K562 (cell line): ENCODE results near the gene ADI1. TPM values are rescaled to one million over a fixed set of nuclear protein-coding genes. Genes with fewer than 3 reads are reported as not detected.
A peak's percentile ranks its signal among the peaks of the same experiment; 100 is the strongest.

ENCODE experiments used
- ATAC-seq: fragments of 200-7000 bp; cut with Tn5 transposase; 3 replicates; pipeline ENCODE4 v1.9.1; 2020; ENCODE audit warnings: moderate library complexity
- BruUV-seq: library from RNA; stranded (reverse); fragments of 400-500 nt; replicated peaks from 2 replicates; lab custom pipeline; 2021; lab: Mats Ljungman, UMichigan
- CTCF ChIA-PET: fragments of 300-600 bp; formaldehyde crosslinking; extraction: SDS; loops from one replicate; lab custom pipeline; 2021; ENCODE audit warnings: low intra/inter-chr PET ratio; lab: Yijun Ruan, JAX
- POLR2A ChIA-PET: fragments of 300-600, 350-650 bp; sonication (Branson Sonifier 250); formaldehyde crosslinking; extraction: SDS; loops from one replicate; lab custom pipeline; 2021; ENCODE audit warnings: antibody characterized with exemption, inconsistent platforms; lab: Yijun Ruan, JAX
- DNase-seq, 4 experiments: peaks; one replicate each; pipeline versions ENCODE4 v3.0.0 to v3.0.0-alpha.2; 2011 to 2018; ENCODE audit warnings: low spot score in 3 of 4, mixed read lengths in 3 of 4; ENCODE audit errors: extremely low read depth in 1 of 4
- FAIRE-seq: peaks from 2 replicates; lab custom pipeline; 2011; peaks lifted over from hg19 to GRCh38; lab: Jason Lieb, UNC
- H2AFZ ChIP-seq: 2 replicates; pipeline ENCODE4 v1.6.0; 2011; ENCODE audit warnings: low read depth, low read length, control low read depth, inconsistent platforms
- H3K27ac ChIP-seq: fragments of 200-600 bp; 3 replicates; pipeline ENCODE4 v1.8.0; 2011; ENCODE audit warnings: low read depth, mild to moderate bottlenecking, control low read depth, inconsistent platforms, low read length, moderate library complexity, mixed read lengths; ENCODE audit errors: extremely low read depth
- H3K27me3 ChIP-seq, 2 experiments: fragments of 300-600 bp in 1 of 2; 2 replicates in 1 of 2; 3 replicates in 1 of 2; pipeline versions ENCODE4 v1.6.0 to v1.8.0; 2011; ENCODE audit warnings: inconsistent platforms in 2 of 2, low read length in 2 of 2, mild to moderate bottlenecking in 1 of 2, mixed read lengths in 1 of 2, moderate library complexity in 1 of 2; ENCODE audit not compliant: control insufficient read depth in 2 of 2, insufficient read depth in 2 of 2
- H3K36me3 ChIP-seq: fragments of 300-600 bp; 3 replicates; pipeline ENCODE4 v1.8.0; 2011; ENCODE audit warnings: mild to moderate bottlenecking, low read length, inconsistent platforms; ENCODE audit not compliant: control insufficient read depth, insufficient read depth
- H3K4me1 ChIP-seq, 2 experiments: fragments of 200-600 bp in 1 of 2; replicated peaks in 1 of 2; 2 replicates in 1 of 2; 3 replicates in 1 of 2; pipeline versions ENCODE4 v1.5.1 to v1.8.0; 2011; ENCODE audit warnings: inconsistent platforms in 2 of 2, low read length in 2 of 2, mild to moderate bottlenecking in 1 of 2, mixed read lengths in 1 of 2, moderate library complexity in 1 of 2; ENCODE audit not compliant: control insufficient read depth in 2 of 2, insufficient read depth in 2 of 2
- H3K4me2 ChIP-seq: 2 replicates; pipeline ENCODE4 v1.6.1; 2011; ENCODE audit warnings: low read length, control low read depth, inconsistent platforms, mixed read lengths; ENCODE audit not compliant: insufficient read depth
- H3K4me3 ChIP-seq: fragments of 200-600 bp; sonication (generic), shearing (Covaris generic); 2 replicates; pipeline ENCODE4 v1.5.1; 2016; ENCODE audit warnings: control low read depth, inconsistent platforms
- H3K79me2 ChIP-seq: fragments of 200-600 bp; 3 replicates; pipeline ENCODE4 v1.8.0; 2011; ENCODE audit warnings: low read length, inconsistent platforms; ENCODE audit not compliant: control insufficient read depth, insufficient read depth
- H3K9ac ChIP-seq, 2 experiments: 2 replicates each; pipeline versions ENCODE4 v1.6.0 to v1.6.1; 2011; ENCODE audit warnings: low read depth in 2 of 2, low read length in 2 of 2, control low read depth in 1 of 2, inconsistent platforms in 1 of 2, mild to moderate bottlenecking in 1 of 2, mixed read lengths in 1 of 2; ENCODE audit not compliant: insufficient read depth in 1 of 2
- H3K9me1 ChIP-seq: one replicate; pipeline ENCODE4 v1.6.0; 2011; ENCODE audit warnings: inconsistent platforms, mild to moderate bottlenecking, low read length, moderate library complexity; ENCODE audit not compliant: control insufficient read depth, insufficient read depth
- H3K9me3 ChIP-seq: replicated peaks from 2 replicates; pipeline ENCODE4 v1.5.1; 2011; ENCODE audit warnings: low read depth, low read length, inconsistent platforms; ENCODE audit not compliant: control insufficient read depth, insufficient read depth
- H4K20me1 ChIP-seq: replicated peaks from 2 replicates; pipeline ENCODE4 v1.6.1; 2011; ENCODE audit warnings: low read length, inconsistent platforms, mixed read lengths; ENCODE audit not compliant: control insufficient read depth, insufficient read depth
- ATF3 ChIP-seq, 2 experiments: fragments of 450-650 bp in 1 of 2; sonication (generic) in 1 of 2; formaldehyde crosslinking in 1 of 2; IDR thresholded peaks in 1 of 2; conservative IDR thresholded peaks in 1 of 2; 2 replicates each; pipeline versions ENCODE4 v1.6.1 to v1.8.1; 2016 to 2023; ENCODE audit warnings: mild to moderate bottlenecking in 2 of 2, moderate library complexity in 2 of 2, inconsistent platforms in 1 of 2, missing genetic modification reagents in 1 of 2
- BRCA1 ChIP-seq, 2 experiments: fragments of 450-650 bp in 1 of 2; sonication (generic) in 1 of 2; formaldehyde crosslinking in 1 of 2; IDR thresholded peaks; 2 replicates each; pipeline versions ENCODE4 v1.5.0 to v1.6.1; 2017 to 2020; ENCODE audit warnings: mild to moderate bottlenecking in 1 of 2, missing genetic modification reagents in 1 of 2
- CXXC5 ChIP-seq: fragments of 250-450 bp; sonication (Bioruptor Pico); IDR thresholded peaks from 2 replicates; pipeline ENCODE4 v1.8.0; 2022; ENCODE audit warnings: inconsistent platforms, mild to moderate bottlenecking, moderate library complexity
- HEY1 ChIP-seq: fragments of 250-450 bp; sonication (Bioruptor Pico); IDR thresholded peaks from 2 replicates; pipeline ENCODE4 v1.5.0; 2020; ENCODE audit warnings: mild to moderate bottlenecking, moderate library complexity, borderline replicate concordance
- KDM5B ChIP-seq: fragments of 200-600 bp; sonication (generic); IDR thresholded peaks from 2 replicates; pipeline ENCODE4 v1.6.1; 2012; ENCODE audit warnings: low read depth, mild to moderate bottlenecking, moderate library complexity, low read length, control low read depth, inconsistent platforms; ENCODE audit not compliant: insufficient replicate concordance
- L3MBTL2 ChIP-seq: fragments of 450-650 bp; IDR thresholded peaks from 2 replicates; pipeline ENCODE4 v1.6.1; 2016; ENCODE audit warnings: mild to moderate bottlenecking, moderate library complexity
- MTA1 ChIP-seq: fragments of 450-650 bp; IDR thresholded peaks from 2 replicates; pipeline ENCODE4 v1.6.1; 2017; ENCODE audit warnings: borderline replicate concordance
- POLR3A ChIP-seq: IDR thresholded peaks from 2 replicates; pipeline ENCODE4 v1.6.1; 2011; ENCODE audit warnings: borderline replicate concordance, mild to moderate bottlenecking, moderate library complexity; ENCODE audit not compliant: insufficient read length, insufficient read depth; ENCODE audit errors: extremely low read depth
- RFX1 ChIP-seq: fragments of 450-650 bp; IDR thresholded peaks from 2 replicates; pipeline ENCODE4 v1.6.1; 2016; ENCODE audit warnings: mild to moderate bottlenecking, moderate library complexity
- SMARCA4 ChIP-seq: fragments of 450-650 bp; IDR thresholded peaks from 2 replicates; pipeline ENCODE4 v1.6.1; 2016
- TOE1 ChIP-seq, 2 experiments: fragments of 450-650 bp in 1 of 2; sonication (generic) in 1 of 2; formaldehyde crosslinking in 1 of 2; IDR thresholded peaks; 2 replicates each; pipeline versions ENCODE4 v1.7.1 to v1.8.0; 2016 to 2022; ENCODE audit warnings: borderline replicate concordance in 2 of 2, mild to moderate bottlenecking in 2 of 2, antibody characterized with exemption in 1 of 2, inconsistent platforms in 1 of 2, low read depth in 1 of 2, missing genetic modification reagents in 1 of 2, moderate library complexity in 1 of 2
- ZBTB12 ChIP-seq: fragments of 250-450 bp; sonication (Bioruptor Pico); IDR thresholded peaks from 2 replicates; pipeline ENCODE4 v1.4.0; 2020
- ZC3H4 ChIP-seq: sonication (generic); formaldehyde crosslinking; IDR thresholded peaks from 2 replicates; pipeline ENCODE4 v1.9.0; 2021; ENCODE audit warnings: missing genetic modification reagents, borderline replicate concordance
- ZFP36 ChIP-seq: fragments of 150-350 bp; IDR thresholded peaks from 2 replicates; pipeline ENCODE4 v1.6.1; 2018; ENCODE audit warnings: low read length, low read depth; ENCODE audit not compliant: partially characterized antibody
- ZNF280B ChIP-seq: fragments of 250-450 bp; sonication (Bioruptor Pico); IDR thresholded peaks from 2 replicates; pipeline ENCODE4 v1.5.1; 2021; ENCODE audit warnings: mild to moderate bottlenecking
- ZNF830 ChIP-seq: fragments of 250-450 bp; sonication (Bioruptor Pico); IDR thresholded peaks from 2 replicates; pipeline ENCODE4 v1.5.0; 2021; ENCODE audit warnings: mild to moderate bottlenecking
- WGBS: fragments of 100-300 bp; shearing (Covaris generic); methylation state at CpG from one replicate; pipeline ENCODE4 v1.1.6; 2016; ENCODE audit warnings: low coverage, mixed read lengths; ENCODE audit not compliant: insufficient coverage; ENCODE audit errors: missing lambda C conversion rate; 5-methylcytosine and 5-hydroxymethylcytosine counted together
- in situ Hi-C: fragments of 300-500 bp; cut with MboI; formaldehyde crosslinking; loops from 4 replicates; pipeline ENCODE4 v1.15.0; 2018; ENCODE audit warnings: inconsistent platforms, mixed read lengths
- intact Hi-C: fragments of 100-400 bp; cut with micrococcal nuclease; formaldehyde crosslinking; loops from 2 replicates; pipeline ENCODE4 v1.14.2; 2022
- polyA plus RNA-seq, 8 experiments: library from polyadenylated mRNA; depleted of rRNA in 4 of 8; stranded (reverse) in 5 of 8; unstranded in 3 of 8; fragments of >200 nt; fragmentation: Nextera tagmentation in 2 of 8; fragmentation: Illumina TruSeq in 1 of 8; extraction: Ambion mirVana in 2 of 8; extraction: Trizol in 1 of 8; gene quantifications; 2 replicates each; pipeline versions ENCODE4 v1.2.1 to v1.2.3, GENCODE V29; 2011 to 2014; ENCODE audit warnings: inconsistent platforms in 1 of 8, missing spikeins in 1 of 8
- total RNA-seq, 7 experiments: library from RNA; depleted of rRNA in 6 of 7; stranded (reverse); fragments of >200 nt in 6 of 7; fragmentation: Illumina TruSeq in 2 of 7; extraction: Trizol in 2 of 7; gene quantifications; 2 replicates each; pipeline versions ENCODE4 v1.2.1 to v1.2.3, GENCODE V29; 2011 to 2021; ENCODE audit warnings: low replicate concordance in 1 of 7

ADI1 gene
- total and polyA plus RNA-seq, 9 of the 15 experiments (the other 6 are each of a cell fraction or from before 2014, with no cell fraction given), result 6.1 to 51.0 (median 27.1) TPM

- H2AFZ ChIP-seq, result peak overlapping the region; percentile 92
- peaks cover 6% of the 10 kb centered on the region; the same call in 1 of the 2 replicates for H3K9me3 ChIP-seq
- H3K4me2 ChIP-seq, result peak overlapping the region; percentile 81
- CTCF ChIA-PET, result no interaction called here
- peak overlapping the region; percentile 86 for H3K27ac ChIP-seq
- peaks cover 9 to 18% of the 10 kb centered on the region in 2 experiments; a peak in 4 of 5 replicates for H3K4me1 ChIP-seq
- DNase-seq, result peak; percentile 47 to 71 (median 58)
- no peaks in the 10 kb centered on the region for H4K20me1 ChIP-seq
- ATAC-seq, result peak; percentile 87
- H3K79me2 ChIP-seq, result no peaks in the 10 kb centered on the region
- POLR2A ChIA-PET, result interaction anchor here (0.6 to 2.3 kb wide), 2 partner anchors 12 to 123 kb away, joined by 4 to 8 read pairs; no protein-coding TSS in a partner anchor
- H3K9me1 ChIP-seq, result no peaks in the 10 kb centered on the region
- intact Hi-C loops, result loop anchor here (1.0 to 5.0 kb wide), 2 partner anchors 36 to 116 kb away; no protein-coding TSS in a partner anchor
- H3K9ac ChIP-seq, result peak overlapping the region; percentile 82 to 98
- H3K4me3 ChIP-seq, result peak overlapping the region; percentile 40
- H3K36me3 ChIP-seq, result peaks cover 20% of the 10 kb centered on the region; the same call in 2 of the 3 replicates
- in situ Hi-C loops, result no loop called here
- FAIRE-seq, result peak; percentile 90
- WGBS, result 9% methylated on average over 21 of the region's 24 CpGs
- TSS peak; percentile 58 for BruUV-seq
- H3K27me3 ChIP-seq, result no peaks in the 10 kb centered on the region
- TF ChIP-seq POLR3A (no peak), ZC3H4 (peak; percentile 79; the same call in 1 of the 2 replicates), RFX1 (no peak), CXXC5 (CRISPR knock-in tag) (peak; percentile 21; the same call in 1 of the 2 replicates), ZFP36 (peak; percentile 10), MTA1 (no peak), ZNF830 (CRISPR knock-in tag) (no peak), KDM5B (peak; percentile 38), SMARCA4 (peak; percentile 47; the same call in 1 of the 2 replicates), TOE1 (IDR thresholded peaks at IDR 0.05; ENCODE audit: borderline replicate concordance) (peak; percentile 39; the same call in 1 of the 2 replicates), TOE1 (CRISPR knock-in tag; IDR thresholded peaks at IDR 0.05; ENCODE audit: borderline replicate concordance, low read depth) (no peak), ZBTB12 (CRISPR knock-in tag) (peak; percentile 51), BRCA1 (IDR thresholded peaks at IDR 0.05) (no peak), BRCA1 (CRISPR knock-in tag; IDR thresholded peaks at IDR 0.05) (no peak), ATF3 (IDR thresholded peaks at IDR 0.05) (peak; percentile 86), ATF3 (CRISPR knock-in tag; conservative IDR thresholded peaks at IDR 0.05) (no peak), HEY1 (CRISPR knock-in tag) (no peak), L3MBTL2 (peak; percentile 78), ZNF280B (CRISPR knock-in tag) (no peak)
Observed at GRCh38 chr2:3535794-3536681, 16.7 kb upstream of the ADI1 start.
